Measurements from ENCODE around the gene ZNF597. TPM values are rescaled to one million over a fixed set of nuclear protein-coding genes. Genes with fewer than 3 reads are reported as not detected.

The ZNF597 gene
- total RNA-seq, 1 experiment from 2014 or later, result 3.2 TPM

GRCh38 chr16:3471518-3472176 lies 28.3 kb upstream of the ZNF597 start (continued):
- TF ChIP-seq ZBTB33 (IDR thresholded peaks at IDR 0.05; ENCODE audit: extremely low read depth, insufficient replicate concordance, low read length) (no peak), YY1 (IDR thresholded peaks at IDR 0.05; ENCODE audit: extremely low read depth, insufficient replicate concordance, low read depth, low read length) (no peak), SP1 (IDR thresholded peaks at IDR 0.05; ENCODE audit: low read depth) (no peak), CEBPB (IDR thresholded peaks at IDR 0.05; ENCODE audit: low read depth) (no peak), EZH2phosphoT487 (IDR thresholded peaks at IDR 0.05; ENCODE audit: borderline replicate concordance) (no peak)

DNA sequence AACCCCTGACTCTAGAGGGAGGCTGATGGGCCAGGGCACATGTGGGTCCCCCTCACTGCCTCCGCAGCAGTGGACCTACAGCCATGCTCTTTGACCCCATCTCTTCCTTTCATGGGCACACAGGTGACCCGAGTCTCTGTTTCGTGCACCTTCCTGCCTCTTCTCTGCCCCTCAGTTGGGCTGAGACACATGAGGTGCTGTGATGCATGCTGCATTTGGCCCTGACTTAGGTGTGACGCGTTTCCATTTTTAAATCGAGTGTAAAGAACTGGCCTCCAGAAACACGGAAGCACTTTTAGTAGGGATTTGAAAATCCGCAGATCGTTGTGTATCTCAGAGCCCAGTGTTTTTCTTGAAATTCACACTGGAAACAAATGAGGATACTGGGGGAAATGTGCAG lies 27.4 kb upstream of the ZNF597 start:
- Histone ChIP-seq H3K9me3 (ENCODE audit: control insufficient read depth in 1 of 2, insufficient read depth in 1 of 2, low read depth in 1 of 2, low read length in 2 of 2) (no peaks in the 10 kb centered on the region), H3K9me2 (ENCODE audit: insufficient read depth) (no peaks in the 10 kb centered on the region), H3K4me3 (replicated peaks in 1 of 2; ENCODE audit: low read depth in 1 of 2, low read length in 2 of 2) (no peak overlapping the region), H3K27ac (ENCODE audit: low read depth, low read length) (no peak overlapping the region), H3K4me2 (ENCODE audit: low read length) (no peak overlapping the region), H2AFZ (ENCODE audit: low read depth, low read length, poor library complexity, severe bottlenecking) (no peak overlapping the region), H3K36me3 (ENCODE audit: control insufficient read depth in 1 of 2, insufficient read depth in 2 of 2, low read length in 2 of 2) (peaks cover 5 to 16% of the 10 kb centered on the region in 2 experiments), H3K79me2 (ENCODE audit: insufficient read depth, low read length) (peaks cover 98% of the 10 kb centered on the region), H4K20me1 (ENCODE audit: insufficient read depth) (no peaks in the 10 kb centered on the region), H3K9ac (ENCODE audit: low read length) (no peak overlapping the region), H3K4me1 (ENCODE audit: control insufficient read depth in 1 of 2, insufficient read depth in 2 of 2, low read length in 2 of 2) (no peaks in the 10 kb centered on the region), H3K27me3 (ENCODE audit: insufficient read depth, low read length) (no peaks in the 10 kb centered on the region)
- POLR2A ChIA-PET, result no interaction called here
- DNase-seq (ENCODE audit: low read depth, low spot score) (no peak), ATAC-seq (no peak)
- RAD21 ChIA-PET (ENCODE audit: low non-redundant PET in 1 of 2, low total read pairs in 2 of 2, uncharacterized antibody in 2 of 2, unreplicated experiment in 2 of 2), result no interaction called here
- CTCF ChIA-PET, result no interaction called here
- intact Hi-C loops (cut with micrococcal nuclease), result no loop called here
- no TSS peak for BruUV-seq (replicated peaks)
- no peak for TF ChIP-seq CBX3 (IDR thresholded peaks at IDR 0.05; ENCODE audit: low read depth)
- no peak for TF ChIP-seq REST (IDR thresholded peaks at IDR 0.05; ENCODE audit: low read depth)
- no peak for TF ChIP-seq ZBTB33 (IDR thresholded peaks at IDR 0.05; ENCODE audit: extremely low read depth, insufficient replicate concordance, low read length)
- TF ChIP-seq JUND (IDR thresholded peaks at IDR 0.05), result no peak
- TF ChIP-seq, protein P1, sequence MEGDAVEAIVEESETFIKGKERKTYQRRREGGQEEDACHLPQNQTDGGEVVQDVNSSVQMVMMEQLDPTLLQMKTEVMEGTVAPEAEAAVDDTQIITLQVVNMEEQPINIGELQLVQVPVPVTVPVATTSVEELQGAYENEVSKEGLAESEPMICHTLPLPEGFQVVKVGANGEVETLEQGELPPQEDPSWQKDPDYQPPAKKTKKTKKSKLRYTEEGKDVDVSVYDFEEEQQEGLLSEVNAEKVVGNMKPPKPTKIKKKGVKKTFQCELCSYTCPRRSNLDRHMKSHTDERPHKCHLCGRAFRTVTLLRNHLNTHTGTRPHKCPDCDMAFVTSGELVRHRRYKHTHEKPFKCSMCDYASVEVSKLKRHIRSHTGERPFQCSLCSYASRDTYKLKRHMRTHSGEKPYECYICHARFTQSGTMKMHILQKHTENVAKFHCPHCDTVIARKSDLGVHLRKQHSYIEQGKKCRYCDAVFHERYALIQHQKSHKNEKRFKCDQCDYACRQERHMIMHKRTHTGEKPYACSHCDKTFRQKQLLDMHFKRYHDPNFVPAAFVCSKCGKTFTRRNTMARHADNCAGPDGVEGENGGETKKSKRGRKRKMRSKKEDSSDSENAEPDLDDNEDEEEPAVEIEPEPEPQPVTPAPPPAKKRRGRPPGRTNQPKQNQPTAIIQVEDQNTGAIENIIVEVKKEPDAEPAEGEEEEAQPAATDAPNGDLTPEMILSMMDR (IDR thresholded peaks at IDR 0.05 in 2 of 3, conservative IDR thresholded peaks at IDR 0.05 in 1 of 3; ENCODE audit: borderline replicate concordance in 1 of 3, insufficient read depth in 1 of 3, low read depth in 2 of 3, low read length in 2 of 3), result no peak
- TF ChIP-seq POLR2A (IDR thresholded peaks at IDR 0.05; ENCODE audit: borderline replicate concordance, extremely low read depth, insufficient read depth, insufficient read length), result no peak
- no peak for TF ChIP-seq EZH2 (IDR thresholded peaks at IDR 0.05)
- TF ChIP-seq EGR1 (IDR thresholded peaks at IDR 0.05; ENCODE audit: low read depth), result no peak
- no peak for TF ChIP-seq TCF7L2 (IDR thresholded peaks at IDR 0.05; ENCODE audit: borderline replicate concordance, extremely low read depth, insufficient read depth, insufficient read length)
- no peak for TF ChIP-seq CEBPB (IDR thresholded peaks at IDR 0.05; ENCODE audit: low read depth)
- TF ChIP-seq ZNF274 (IDR thresholded peaks at IDR 0.05; ENCODE audit: low read depth, low read length), result no peak
